Activated CD8-positive, alpha-beta memory T cell treated with anti-CD3 and anti-CD28 coated beads for 48 hours (primary cell): Measurements from ENCODE around the gene IL6.
"Not testable (repeated sequence)": the region's sequence is repeated elsewhere in the genome, so short reads cannot be mapped to it uniquely, and the experiment has no call there.

Source experiments
- DNase-seq, 3 experiments: peaks; one replicate each; pipeline ENCODE4 v3.0.0-alpha.2; 2020; ENCODE audit warnings: low read depth in 2 of 3, low spot score in 2 of 3

IL6 gene

GRCh38 chr7:22703978-22704610, 22.9 kb upstream of the IL6 start:
- not testable (repeated sequence) for DNase-seq

DNA sequence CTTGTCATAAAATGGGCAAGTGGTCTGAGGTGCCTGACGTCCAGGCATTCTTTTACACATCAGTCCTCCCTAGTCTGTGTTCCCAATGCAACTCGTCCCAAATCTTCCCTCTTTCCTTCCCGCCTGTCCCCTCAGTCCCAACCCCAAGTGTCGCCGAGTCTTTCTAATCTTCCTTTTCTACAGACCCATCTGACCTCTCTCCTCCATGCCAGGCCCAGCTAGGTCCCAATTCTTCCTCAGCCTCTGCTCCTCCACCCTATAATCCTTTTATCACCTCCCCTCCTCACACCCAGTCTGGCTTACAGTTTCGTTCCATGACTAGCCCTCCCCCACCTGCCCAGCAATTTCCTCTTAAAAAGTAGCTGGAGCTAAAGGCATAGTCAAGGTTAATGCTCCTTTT, 22.3 kb upstream of the IL6 start:
- not testable (repeated sequence) for DNase-seq

- DNase-seq = not testable (repeated sequence)
Measured at GRCh38 chr7:22705874-22706273, 21.1 kb upstream of the IL6 start.

- DNase-seq = not testable (repeated sequence)
Measured at GRCh38 chr7:22707026-22707691, 19.8 kb upstream of the IL6 start.

- not testable (repeated sequence) for DNase-seq
Measured at GRCh38 chr7:22708214-22708613, 18.8 kb upstream of the IL6 start.

DNA sequence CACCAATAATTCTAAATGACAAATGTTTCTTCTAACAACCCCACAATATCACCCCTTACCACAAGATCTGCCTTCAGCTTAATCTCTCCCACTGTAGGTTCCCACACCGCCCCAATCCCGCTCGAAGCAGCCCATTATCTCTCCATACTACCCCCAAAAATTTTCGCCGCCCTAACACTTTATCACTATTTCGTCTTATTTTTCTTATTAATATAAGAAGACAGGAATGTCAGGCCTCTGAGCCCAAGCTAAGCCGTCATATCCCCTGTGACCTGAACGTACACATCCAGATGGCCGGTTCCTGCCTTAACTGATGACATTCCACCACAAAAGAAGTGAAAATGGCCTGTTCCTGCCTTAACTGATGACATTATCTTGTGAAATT, 18.3 kb upstream of the IL6 start:
- DNase-seq = not testable (repeated sequence)

GRCh38 chr7:22709062-22709829, 17.8 kb upstream of the IL6 start:
- not testable (repeated sequence) for DNase-seq

GRCh38 chr7:22709857-22710256, 17.1 kb upstream of the IL6 start:
- no peak for DNase-seq

- DNase-seq = no peak
Measured at GRCh38 chr7:22712999-22713398, 14.0 kb upstream of the IL6 start.

DNA sequence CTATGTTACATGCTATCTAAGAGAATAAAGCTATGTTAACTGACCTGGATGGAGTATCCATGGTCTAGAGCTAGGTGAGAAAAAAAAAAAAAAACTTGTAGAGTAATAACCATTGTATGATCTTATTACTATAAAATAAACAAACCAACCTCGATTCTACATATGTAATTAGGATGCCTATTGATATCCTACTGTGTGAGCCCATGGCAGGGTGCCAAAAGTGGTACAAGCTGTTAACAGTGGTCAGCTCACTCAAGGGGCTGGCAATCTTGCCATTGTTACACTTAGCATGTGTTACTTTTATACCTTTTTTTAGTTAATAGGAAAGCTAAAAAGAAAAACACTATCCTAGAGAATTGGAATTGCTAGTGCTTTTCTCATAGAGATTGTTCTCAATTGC, 13.5 kb upstream of the IL6 start:
- no peak for DNase-seq

GRCh38 chr7:22715969-22716368, 11.0 kb upstream of the IL6 start:
- no peak for DNase-seq

DNA sequence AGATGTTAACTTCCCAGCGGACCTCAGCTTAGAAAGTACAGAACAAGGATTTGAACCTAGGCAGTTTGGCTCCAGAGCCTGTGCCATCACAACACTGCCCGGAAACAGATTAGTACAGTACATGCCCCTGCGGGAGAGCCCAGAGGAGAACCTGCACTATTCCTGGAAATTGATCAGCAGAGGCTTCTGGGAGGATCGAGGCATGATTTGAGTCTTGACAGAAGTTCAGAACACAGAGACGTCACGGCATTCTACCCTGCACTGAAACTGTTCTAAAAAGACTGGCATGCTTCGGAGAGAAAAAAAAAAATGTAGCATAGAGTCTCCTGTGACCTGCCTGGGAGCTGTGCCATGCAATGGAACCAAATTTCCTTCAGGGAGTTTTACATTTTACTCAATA, 9.2 kb upstream of the IL6 start:
- DNase-seq = no peak

DNA sequence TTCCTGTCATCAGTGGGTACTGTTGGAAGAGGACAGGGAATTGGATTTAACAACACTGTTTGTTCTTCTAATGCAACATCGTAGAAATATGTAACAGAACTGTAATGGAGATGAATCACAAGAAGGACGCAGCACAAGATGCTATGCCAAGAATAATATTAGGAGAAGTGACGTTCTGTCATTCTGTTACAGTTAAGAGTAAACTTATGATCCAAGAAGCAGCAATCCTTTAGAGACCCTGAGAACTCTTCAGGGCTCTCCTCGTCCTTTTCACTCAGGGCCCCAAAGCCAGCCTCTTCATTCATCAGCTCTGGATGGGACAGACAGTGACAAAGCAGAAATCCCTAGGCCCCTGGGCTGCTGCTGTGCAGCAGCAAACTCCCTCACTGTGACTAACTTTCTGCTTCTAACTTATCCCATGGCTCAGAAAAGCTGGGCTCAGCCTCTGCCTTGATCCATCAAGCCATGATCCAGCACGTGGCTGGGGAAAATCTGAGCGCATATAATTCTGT, 8.7 kb upstream of the IL6 start:
- no peak for DNase-seq

- DNase-seq = no peak
Measured at GRCh38 chr7:22718911-22719420, 8.0 kb upstream of the IL6 start.

- no peak for DNase-seq
Measured at GRCh38 chr7:22720791-22721786, 5.9 kb upstream of the IL6 start.

DNA sequence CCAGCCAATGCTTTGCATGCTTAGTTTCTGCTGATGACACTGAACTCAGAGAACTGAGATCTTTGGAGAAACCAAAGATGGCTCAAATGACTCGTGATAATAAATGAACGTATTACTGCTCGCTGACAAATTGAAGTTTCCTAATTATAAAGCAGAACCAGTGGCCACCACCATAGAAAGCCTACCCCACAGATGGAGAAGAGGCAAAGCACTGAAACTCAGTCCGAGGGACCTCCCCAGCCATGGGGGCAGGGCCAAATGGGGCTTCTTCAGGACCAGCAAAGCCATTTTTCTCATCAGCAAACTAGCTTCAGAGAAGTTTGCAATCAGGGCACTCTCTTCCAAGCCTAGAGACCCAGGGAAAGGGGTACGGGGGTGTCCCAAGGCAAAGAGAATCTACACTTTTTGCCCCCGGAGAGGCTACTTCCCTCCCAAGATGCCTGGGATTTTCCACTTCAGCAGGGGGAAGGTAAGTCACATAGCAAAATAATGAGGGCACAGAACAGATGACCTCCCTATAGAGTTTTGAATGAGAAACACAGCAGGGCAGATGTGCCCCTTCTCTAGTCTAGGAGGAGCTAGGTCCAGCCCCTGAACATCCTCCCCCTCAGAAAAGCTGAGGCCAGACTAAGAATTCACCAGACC, 4.3 kb upstream of the IL6 start:
- no peak for DNase-seq

DNA sequence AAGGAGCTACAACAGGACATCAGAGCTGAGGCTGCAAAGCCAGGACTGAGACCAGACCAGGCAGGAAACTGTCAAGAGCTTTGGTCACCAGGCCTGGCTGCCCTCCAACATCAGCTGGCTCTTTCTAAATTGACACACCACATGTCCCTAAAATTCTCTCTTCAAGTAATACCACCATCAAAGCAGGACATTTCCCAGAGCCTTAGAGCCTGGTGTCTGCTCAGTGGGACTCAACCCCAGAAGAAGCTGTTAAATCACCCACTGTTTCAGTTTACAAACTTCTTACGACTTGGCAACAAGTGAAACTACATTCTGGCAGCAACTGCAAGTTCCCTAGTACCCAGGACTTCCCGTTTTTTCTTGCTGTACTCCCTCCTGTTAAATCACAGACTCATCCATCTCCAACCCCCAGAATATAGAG, 3.8 kb upstream of the IL6 start:
- no peak for DNase-seq

DNA sequence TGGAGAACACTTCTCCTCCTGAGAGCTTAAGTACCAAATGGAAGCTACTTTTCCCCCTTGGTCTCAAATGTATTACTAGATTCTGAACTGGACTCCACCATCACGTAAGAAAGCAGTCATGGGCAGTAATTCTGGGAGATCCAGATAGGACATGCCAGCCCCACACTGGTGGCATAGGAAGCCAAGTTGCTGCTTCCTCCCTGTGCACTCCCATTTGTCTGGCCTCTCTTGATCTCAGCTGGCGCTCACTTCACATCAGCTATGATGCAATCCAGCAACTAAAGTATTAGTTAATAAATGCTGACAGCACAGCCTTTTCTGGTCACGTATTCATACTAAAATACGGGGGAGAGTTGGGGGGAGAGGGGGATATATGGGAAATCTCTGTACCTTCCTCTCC, 3.4 kb upstream of the IL6 start:
- no peak for DNase-seq

DNA sequence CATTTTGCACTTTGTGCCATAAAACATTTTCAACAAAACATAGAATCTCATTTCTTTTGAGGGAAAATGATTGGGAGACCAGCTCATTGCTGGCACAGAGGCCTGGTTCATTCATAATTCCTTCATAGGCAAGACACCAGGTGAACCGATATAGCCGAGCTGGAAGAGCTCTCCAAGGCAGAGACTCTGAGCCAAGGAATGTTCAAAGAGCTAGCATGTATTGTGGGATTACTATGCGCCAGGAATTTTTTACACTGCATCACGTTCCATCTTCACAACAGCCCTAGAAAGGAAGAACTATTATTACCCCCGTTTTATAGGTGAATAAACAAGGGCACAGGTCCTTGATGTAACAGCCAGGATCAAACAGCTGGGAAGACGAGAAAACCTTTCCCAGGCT, 2.1 kb upstream of the IL6 start:
- DNase-seq = no peak

GRCh38 chr7:22725585-22725984, 1.4 kb upstream of the IL6 start:
- no peak for DNase-seq
